ENCODE results near the gene RUFY1. TPM values are rescaled to one million over a fixed set of nuclear protein-coding genes. Genes with fewer than 3 reads are reported as not detected.
"Not testable (repeated sequence)": the region's sequence is repeated elsewhere in the genome, so short reads cannot be mapped to it uniquely, and the experiment has no call there.

The RUFY1 gene
- total and polyA plus RNA-seq, 4 donors: 32.2 to 51.2 (median 48.5) TPM

GRCh38 chr5:179534431-179534830 is 15.9 kb upstream of the RUFY1 start:
- no peak for DNase-seq (ENCODE audit: low read depth in 4 of 6, low spot score in 6 of 6)
- Histone ChIP-seq H3K4me3 (ENCODE audit: low read depth, low read length) (no peak overlapping the region), H3K9me3 (ENCODE audit: control insufficient read depth, insufficient read depth, low read length) (no peaks in the 10 kb centered on the region), H3K36me3 (ENCODE audit: control insufficient read depth, insufficient read depth, low read length) (no peaks in the 10 kb centered on the region), H3K27me3 (ENCODE audit: control insufficient read depth, insufficient read depth, low read length) (peaks cover 7% of the 10 kb centered on the region), H3K4me1 (ENCODE audit: control insufficient read depth, insufficient read depth, low read length) (peaks cover 10% of the 10 kb centered on the region), H3K27ac (ENCODE audit: low read depth, low read length) (no peak overlapping the region)
- WGBS (ENCODE audit: insufficient coverage): 90% methylated on average over 7 of the region's 12 CpGs

GRCh38 chr5:179536676-179537075 is 13.7 kb upstream of the RUFY1 start:
- no peak for DNase-seq (ENCODE audit: low read depth in 4 of 6, low spot score in 6 of 6)
- H3K36me3 ChIP-seq (ENCODE audit: control insufficient read depth, insufficient read depth, low read length): no peaks in the 10 kb centered on the region
- WGBS (ENCODE audit: insufficient coverage): 100% methylated on average over 2 of the region's 6 CpGs
- H3K4me1 ChIP-seq (ENCODE audit: control insufficient read depth, insufficient read depth, low read length): no peaks in the 10 kb centered on the region
- H3K27me3 ChIP-seq (ENCODE audit: control insufficient read depth, insufficient read depth, low read length): no peaks in the 10 kb centered on the region
- no peak overlapping the region for H3K27ac ChIP-seq (ENCODE audit: low read depth, low read length)
- no peaks in the 10 kb centered on the region for H3K9me3 ChIP-seq (ENCODE audit: control insufficient read depth, insufficient read depth, low read length)
- H3K4me3 ChIP-seq (ENCODE audit: low read depth, low read length): no peak overlapping the region

- no peaks in the 10 kb centered on the region for H3K36me3 ChIP-seq (ENCODE audit: control insufficient read depth, insufficient read depth, low read length)
- no peaks in the 10 kb centered on the region for H3K9me3 ChIP-seq (ENCODE audit: control insufficient read depth, insufficient read depth, low read length)
- 61% methylated on average over 7 of the region's 7 CpGs for WGBS (ENCODE audit: insufficient coverage)
- H3K27ac ChIP-seq (ENCODE audit: low read depth, low read length): no peak overlapping the region
- no peaks in the 10 kb centered on the region for H3K4me1 ChIP-seq (ENCODE audit: control insufficient read depth, insufficient read depth, low read length)
- H3K27me3 ChIP-seq (ENCODE audit: control insufficient read depth, insufficient read depth, low read length): no peaks in the 10 kb centered on the region
- no peak overlapping the region for H3K4me3 ChIP-seq (ENCODE audit: low read depth, low read length)
- DNase-seq (ENCODE audit: low read depth in 4 of 6, low spot score in 6 of 6): no peak
These were observed 8.2 kb upstream of the RUFY1 start for GRCh38 chr5:179542170-179542569.

- not testable (repeated sequence) for H3K36me3 ChIP-seq (ENCODE audit: control insufficient read depth, insufficient read depth, low read length); H3K27ac ChIP-seq (ENCODE audit: low read depth, low read length); DNase-seq (ENCODE audit: low read depth in 4 of 6, low spot score in 6 of 6); H3K4me3 ChIP-seq (ENCODE audit: low read depth, low read length); H3K4me1 ChIP-seq (ENCODE audit: control insufficient read depth, insufficient read depth, low read length); H3K27me3 ChIP-seq (ENCODE audit: control insufficient read depth, insufficient read depth, low read length); H3K9me3 ChIP-seq (ENCODE audit: control insufficient read depth, insufficient read depth, low read length)
- 97% methylated on average over 8 of the region's 15 CpGs for WGBS (ENCODE audit: insufficient coverage)
These were observed 7.1 kb upstream of the RUFY1 start for GRCh38 chr5:179543275-179543674.

GRCh38 chr5:179553006-179553405 is 2.7 kb downstream of the RUFY1 start:
- Histone ChIP-seq H3K27ac (ENCODE audit: low read depth, low read length) (no peak overlapping the region), H3K36me3 (ENCODE audit: control insufficient read depth, insufficient read depth, low read length) (peaks cover 3% of the 10 kb centered on the region), H3K9me3 (ENCODE audit: control insufficient read depth, insufficient read depth, low read length) (no peaks in the 10 kb centered on the region), H3K4me3 (ENCODE audit: low read depth, low read length) (no peak overlapping the region), H3K27me3 (ENCODE audit: control insufficient read depth, insufficient read depth, low read length) (no peaks in the 10 kb centered on the region), H3K4me1 (ENCODE audit: control insufficient read depth, insufficient read depth, low read length) (peaks cover 15% of the 10 kb centered on the region)
- WGBS (ENCODE audit: insufficient coverage): 95% methylated on average over 2 of the region's 4 CpGs
- no peak for DNase-seq (ENCODE audit: low read depth in 4 of 6, low spot score in 6 of 6)

- Histone ChIP-seq H3K9me3 (ENCODE audit: control insufficient read depth, insufficient read depth, low read length) (no peaks in the 10 kb centered on the region), H3K27ac (ENCODE audit: low read depth, low read length) (no peak overlapping the region), H3K36me3 (ENCODE audit: control insufficient read depth, insufficient read depth, low read length) (peaks cover 3% of the 10 kb centered on the region), H3K4me1 (ENCODE audit: control insufficient read depth, insufficient read depth, low read length) (peaks cover 15% of the 10 kb centered on the region), H3K27me3 (ENCODE audit: control insufficient read depth, insufficient read depth, low read length) (no peaks in the 10 kb centered on the region), H3K4me3 (ENCODE audit: low read depth, low read length) (no peak overlapping the region)
- 75% methylated on average over 4 of the region's 7 CpGs for WGBS (ENCODE audit: insufficient coverage)
- no peak for DNase-seq (ENCODE audit: low read depth in 4 of 6, low spot score in 6 of 6)
These were observed 3.5 kb downstream of the RUFY1 start for GRCh38 chr5:179553875-179554274.

- 86% methylated on average over 6 of the region's 6 CpGs for WGBS (ENCODE audit: insufficient coverage)
- H3K36me3 ChIP-seq (ENCODE audit: control insufficient read depth, insufficient read depth, low read length): peaks cover 3% of the 10 kb centered on the region
- no peaks in the 10 kb centered on the region for H3K27me3 ChIP-seq (ENCODE audit: control insufficient read depth, insufficient read depth, low read length)
- H3K9me3 ChIP-seq (ENCODE audit: control insufficient read depth, insufficient read depth, low read length): no peaks in the 10 kb centered on the region
- no peak for DNase-seq (ENCODE audit: low read depth in 4 of 6, low spot score in 6 of 6)
- H3K4me1 ChIP-seq (ENCODE audit: control insufficient read depth, insufficient read depth, low read length): peaks cover 19% of the 10 kb centered on the region
- H3K27ac ChIP-seq (ENCODE audit: low read depth, low read length): no peak overlapping the region
- no peak overlapping the region for H3K4me3 ChIP-seq (ENCODE audit: low read depth, low read length)
These were observed 4.6 kb downstream of the RUFY1 start for GRCh38 chr5:179554981-179555380.

- not testable (repeated sequence) for H3K4me3 ChIP-seq (ENCODE audit: low read depth, low read length); H3K9me3 ChIP-seq (ENCODE audit: control insufficient read depth, insufficient read depth, low read length); H3K27me3 ChIP-seq (ENCODE audit: control insufficient read depth, insufficient read depth, low read length)
- DNase-seq (ENCODE audit: low read depth in 4 of 6, low spot score in 6 of 6): peak in 1 of 6 donors; percentile 3
- H3K36me3 ChIP-seq (ENCODE audit: control insufficient read depth, insufficient read depth, low read length): peaks cover 23% of the 10 kb centered on the region
- H3K27ac ChIP-seq (ENCODE audit: low read depth, low read length): peak overlapping the region; percentile 92
- peaks cover 16% of the 10 kb centered on the region for H3K4me1 ChIP-seq (ENCODE audit: control insufficient read depth, insufficient read depth, low read length)
- 60% methylated on average over 1 of the region's 15 CpGs for WGBS (ENCODE audit: insufficient coverage)
These were observed 8.0 kb downstream of the RUFY1 start for GRCh38 chr5:179558261-179558799.

- H3K9me3 ChIP-seq (ENCODE audit: control insufficient read depth, insufficient read depth, low read length): no peaks in the 10 kb centered on the region
- H3K4me3 ChIP-seq (ENCODE audit: low read depth, low read length): peak overlapping the region; percentile 74
- DNase-seq (ENCODE audit: low read depth in 4 of 6, low spot score in 6 of 6): peak in 2 of 6 donors; percentile 7 to 23
- H3K27ac ChIP-seq (ENCODE audit: low read depth, low read length): peak overlapping the region; percentile 92
- 10% methylated on average over 9 of the region's 14 CpGs for WGBS (ENCODE audit: insufficient coverage)
- peaks cover 16% of the 10 kb centered on the region for H3K4me1 ChIP-seq (ENCODE audit: control insufficient read depth, insufficient read depth, low read length)
- H3K36me3 ChIP-seq (ENCODE audit: control insufficient read depth, insufficient read depth, low read length): peaks cover 28% of the 10 kb centered on the region
- H3K27me3 ChIP-seq (ENCODE audit: control insufficient read depth, insufficient read depth, low read length): no peaks in the 10 kb centered on the region
These were observed 8.6 kb downstream of the RUFY1 start for GRCh38 chr5:179558932-179559283.

- no peaks in the 10 kb centered on the region for H3K27me3 ChIP-seq (ENCODE audit: control insufficient read depth, insufficient read depth, low read length)
- H3K4me3 ChIP-seq (ENCODE audit: low read depth, low read length): peak overlapping the region; percentile 74
- 4% methylated on average over 52 of the region's 52 CpGs for WGBS (ENCODE audit: insufficient coverage)
These were observed 9.2 kb downstream of the RUFY1 start for GRCh38 chr5:179559284-179560252.

More at GRCh38 chr5:179559284-179560252, 9.2 kb downstream of the RUFY1 start:
- no peaks in the 10 kb centered on the region for H3K9me3 ChIP-seq (ENCODE audit: control insufficient read depth, insufficient read depth, low read length)
- H3K27ac ChIP-seq (ENCODE audit: low read depth, low read length): peak overlapping the region; percentile 92
- peaks cover 35% of the 10 kb centered on the region for H3K36me3 ChIP-seq (ENCODE audit: control insufficient read depth, insufficient read depth, low read length)
- peaks cover 16% of the 10 kb centered on the region for H3K4me1 ChIP-seq (ENCODE audit: control insufficient read depth, insufficient read depth, low read length)
- peak; percentile 94 to 100 (median 96) for DNase-seq (ENCODE audit: low read depth in 4 of 6, low spot score in 6 of 6)
